Pancreas (tissue), 10 donors: ENCODE results near the gene GDF7. TPM values are rescaled to one million over a fixed set of nuclear protein-coding genes. Genes with fewer than 3 reads are reported as not detected.

Experiments
- ATAC-seq, 4 donors: fragments of 200-7000 bp; cut with Tn5 transposase; one replicate each; pipeline versions ENCODE4 v1.8.0 to v1.9.1; 2020; ENCODE audit warnings: mild to moderate bottlenecking in 4 of 4, moderate library complexity in 4 of 4
- DNase-seq, 6 donors: peaks; one replicate each; pipeline ENCODE4 v3.0.0-alpha.2; 2020
- FAIRE-seq: peaks from 2 replicates; lab custom pipeline; 2012; peaks lifted over from hg19 to GRCh38; lab: Jason Lieb, UNC
- H3K27ac ChIP-seq, 4 donors: fragments of 200-600 bp; sonication (generic); 1 replicate in 3 of 4; 2 replicates in 1 of 4; pipeline versions ENCODE4 v1.5.0 to v1.8.0; 2020
- H3K27me3 ChIP-seq, 4 donors: fragments of 200-600 bp; one replicate each; pipeline ENCODE4 v1.8.0; 2021
- H3K36me3 ChIP-seq, 3 donors: fragments of 200-600 bp; sonication (generic) in 1 of 3; one replicate each; pipeline versions ENCODE4 v1.5.0 to v1.8.0; 2020 to 2021
- H3K4me1 ChIP-seq, 3 donors: fragments of 200-600 bp; one replicate each; pipeline ENCODE4 v1.8.0; 2021
- H3K4me3 ChIP-seq, 4 donors: fragments of 200-600 bp; sonication (generic) in 2 of 4; one replicate each; pipeline versions ENCODE4 v1.5.0 to v1.8.0; 2020 to 2021
- H3K9me3 ChIP-seq, 4 donors: fragments of 200-600 bp; one replicate each; pipeline ENCODE4 v1.8.0; 2021
- CTCF ChIP-seq, 4 donors: fragments of 200-600 bp; sonication (generic) in 3 of 4; IDR thresholded peaks; one replicate each; pipeline versions ENCODE4 v1.5.0 to v1.8.0; 2021; ENCODE audit warnings: antibody characterized with exemption in 4 of 4
- WGBS, 2 donors: extraction: QIAGEN DNeasy Blood & Tissue Kit; methylation state at CpG; one replicate each; pipeline ENCODE4 v1.1.7; 2013; 5-methylcytosine and 5-hydroxymethylcytosine counted together
- intact Hi-C, 3 donors: fragments of 100-400 bp; cut with DNase I; formaldehyde crosslinking; loops; one replicate each; pipeline versions ENCODE4 v1.11.1 to v1.14.2; 2022
- polyA plus RNA-seq, 2 donors: library from polyadenylated mRNA; stranded (reverse); fragments of 200-250 nt; gene quantifications; one replicate each; pipeline ENCODE4 v1.2.3, GENCODE V29; 2013
- total RNA-seq, 6 donors: library from RNA; stranded (reverse); fragmentation: NEBNext Ultra II Directional in 4 of 6; extraction: Animal tissue kit (Norgen Biotek cat#: 25700) in 4 of 6; gene quantifications; one replicate each; pipeline versions ENCODE4 v1.2.1 to v1.2.4, GENCODE V29; 2021 to 2023
- donor health status: healthy with polysubstance abuse.
- donor health status: DM: no; HTN: no; CAD: no; lungs with moderate emphysema.
- donor health status: DM: no; HTN: no; CAD: no.
- donor health status: control.
- donor health status: control.
- donor health status: Bipolar disorder and iron deficiency.
- donor health status: DM: yes; HTN: yes; CAD: no.
- donor health status: DM: no; HTN: no; CAD: no.
- donor health status: DM: no; HTN: no; CAD: no.
- donor health status: DM: yes; HTN: yes; CAD: no.

The GDF7 gene
- total and polyA plus RNA-seq, 8 donors = 0.16 to 0.98 (median 0.73) TPM

DNA sequence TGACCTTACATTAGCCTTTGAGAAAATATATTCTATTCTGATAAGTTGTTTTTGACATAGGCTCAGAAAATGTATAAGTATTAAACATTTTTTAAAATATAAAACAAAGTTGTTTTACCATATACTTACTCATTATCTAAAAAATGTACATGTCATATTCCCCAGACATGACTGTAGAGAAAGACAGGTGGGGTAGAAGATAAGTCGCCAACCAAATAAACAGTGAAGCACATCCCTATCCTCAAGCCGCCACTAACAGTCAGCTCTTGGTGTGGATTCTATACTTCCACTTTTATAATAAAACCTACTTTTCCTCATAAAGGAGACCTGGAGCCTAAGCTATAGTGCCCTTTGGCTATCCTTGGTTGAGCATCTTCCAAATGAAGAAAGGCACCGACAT lies 26.4 kb downstream of the GDF7 start:
- FAIRE-seq = no peak

DNA sequence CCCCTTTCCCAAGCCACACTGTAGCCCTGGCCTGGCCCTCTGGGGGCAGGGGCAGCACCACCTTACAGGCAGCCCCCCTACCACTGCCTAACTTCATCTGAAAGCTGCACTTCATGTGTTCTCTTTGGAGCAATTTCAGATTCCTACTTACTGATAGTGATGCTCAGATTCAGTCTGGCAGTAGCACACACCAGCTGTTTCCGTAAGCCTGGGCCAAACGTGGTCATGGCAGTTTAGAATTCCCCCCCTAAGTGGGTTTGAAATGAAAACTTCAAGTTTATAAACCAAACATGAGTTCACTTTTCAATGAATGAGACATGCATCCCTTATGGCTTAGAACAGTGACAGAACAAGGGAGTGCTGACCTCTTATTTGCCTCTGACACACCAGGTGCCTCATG lies 29.4 kb downstream of the GDF7 start:
- Histone ChIP-seq H3K4me1 (no peaks in the 10 kb centered on the region), H3K27me3 (no peaks in the 10 kb centered on the region), H3K27ac (no peak overlapping the region), H3K36me3 (no peaks in the 10 kb centered on the region), H3K4me3 (no peak overlapping the region), H3K9me3 (no peaks in the 10 kb centered on the region)
- WGBS, 2 donors = 92 to 97% methylated on average over 2 of the region's 2 CpGs
- intact Hi-C loops = no loop called here
- ATAC-seq = no peak
- DNase-seq = no peak
- FAIRE-seq = no peak
- no peak for TF ChIP-seq CTCF (IDR thresholded peaks at IDR 0.05)

More for the DNA sequence above, 26.4 kb downstream of the GDF7 start:
- ATAC-seq (no peak), DNase-seq (no peak)
- H3K4me1 ChIP-seq = no peaks in the 10 kb centered on the region
- H3K9me3 ChIP-seq = no peaks in the 10 kb centered on the region
- H3K27ac ChIP-seq = no peak overlapping the region
- TF ChIP-seq CTCF (IDR thresholded peaks at IDR 0.05) = no peak
- H3K4me3 ChIP-seq = no peak overlapping the region
- H3K36me3 ChIP-seq = no peaks in the 10 kb centered on the region
- intact Hi-C loops = no loop called here
- H3K27me3 ChIP-seq = no peaks in the 10 kb centered on the region
- 94 to 96% methylated on average over 3 of the region's 3 CpGs for WGBS, 2 donors

DNA sequence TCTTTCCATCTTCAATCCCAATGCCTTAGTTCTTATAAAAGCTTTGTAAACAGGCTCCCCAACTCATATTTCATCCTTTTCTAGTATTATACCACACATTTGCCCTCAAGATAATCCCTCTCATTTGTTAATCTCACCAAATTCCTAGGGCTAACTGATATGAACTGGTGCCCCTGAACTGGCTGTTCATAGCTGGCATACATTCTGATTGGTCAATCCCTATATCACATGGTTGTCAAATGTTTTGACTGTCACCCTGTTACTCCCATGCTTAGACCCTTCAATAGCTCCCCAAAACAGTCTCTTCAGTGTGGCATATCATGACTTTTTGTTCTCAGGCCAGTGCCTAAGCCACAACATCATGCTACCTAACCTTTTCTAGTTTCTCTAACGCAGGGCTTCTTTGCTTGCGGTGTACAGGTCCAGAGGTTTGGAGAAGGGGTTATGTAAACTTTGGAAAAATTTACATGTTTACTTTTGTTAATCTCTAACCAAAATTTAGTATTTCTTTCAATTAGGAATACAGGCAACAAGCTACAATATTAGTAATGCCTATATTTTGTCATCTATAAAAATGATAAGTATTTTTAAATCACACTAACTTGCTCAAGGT lies 30.5 kb downstream of the GDF7 start:
- no peak for TF ChIP-seq CTCF (IDR thresholded peaks at IDR 0.05)
- Histone ChIP-seq H3K27me3 (no peaks in the 10 kb centered on the region), H3K27ac (no peak overlapping the region), H3K36me3 (no peaks in the 10 kb centered on the region), H3K4me3 (no peak overlapping the region), H3K9me3 (no peaks in the 10 kb centered on the region), H3K4me1 (no peaks in the 10 kb centered on the region)
- FAIRE-seq (no peak), DNase-seq (no peak), ATAC-seq (no peak)
- intact Hi-C loops = no loop called here
- WGBS, 2 donors = 83 to 93% methylated on average over 2 of the region's 2 CpGs

DNA sequence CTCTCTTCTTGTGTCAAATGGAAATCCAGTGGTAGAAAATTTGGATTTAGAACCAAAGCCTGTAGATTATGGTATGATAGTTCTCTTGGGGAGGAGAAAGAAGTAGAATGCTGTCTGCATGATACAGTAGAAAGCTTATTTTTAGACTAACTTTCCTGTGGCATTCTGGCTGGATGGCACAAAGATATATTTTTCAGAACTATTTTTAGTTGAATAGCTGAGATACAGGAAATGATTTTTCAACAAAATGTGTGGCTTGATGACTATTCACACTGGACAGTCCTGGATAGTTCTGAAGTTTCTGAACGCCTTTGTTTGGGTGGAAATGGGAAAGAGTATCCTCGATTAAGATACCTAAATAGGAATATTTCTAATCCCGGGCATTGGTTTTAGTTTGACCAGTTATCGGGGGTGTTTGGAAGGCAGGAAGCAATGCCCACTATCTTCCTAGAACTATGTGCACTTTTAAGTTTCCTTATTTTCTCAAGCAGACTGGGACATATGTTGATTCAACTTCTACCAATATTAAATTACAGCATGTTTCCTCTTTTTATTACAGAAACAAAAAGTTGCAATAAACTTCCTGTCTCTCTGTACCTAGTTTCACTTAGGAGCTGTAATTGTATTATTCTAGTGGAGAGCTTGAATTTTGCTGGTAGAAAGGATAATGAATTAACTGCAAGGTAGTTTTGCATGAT lies 32.1 kb downstream of the GDF7 start:
- FAIRE-seq (no peak), DNase-seq (no peak), ATAC-seq (no peak)
- intact Hi-C loops = no loop called here
- no peaks in the 10 kb centered on the region for H3K36me3 ChIP-seq
- no peak overlapping the region for H3K27ac ChIP-seq
- H3K4me3 ChIP-seq = no peak overlapping the region
- WGBS, 2 donors = 84 to 86% methylated on average over 4 of the region's 4 CpGs
- no peak for TF ChIP-seq CTCF (IDR thresholded peaks at IDR 0.05)
- H3K27me3 ChIP-seq = no peaks in the 10 kb centered on the region
- no peaks in the 10 kb centered on the region for H3K4me1 ChIP-seq
- H3K9me3 ChIP-seq = no peaks in the 10 kb centered on the region

GRCh38 chr2:20702563-20702962 lies 35.6 kb downstream of the GDF7 start:
- ATAC-seq (no peak), FAIRE-seq (no peak), DNase-seq (no peak)
- Histone ChIP-seq H3K27me3 (no peaks in the 10 kb centered on the region), H3K9me3 (no peaks in the 10 kb centered on the region), H3K27ac (no peak overlapping the region), H3K36me3 (no peaks in the 10 kb centered on the region), H3K4me1 (no peaks in the 10 kb centered on the region), H3K4me3 (no peak overlapping the region)
- intact Hi-C loops = no loop called here
- 94 to 99% methylated on average over 5 of the region's 5 CpGs for WGBS, 2 donors
- TF ChIP-seq CTCF (IDR thresholded peaks at IDR 0.05) = no peak
